Measurements from ENCODE around the gene RAB15.

RAB15 gene

DNA sequence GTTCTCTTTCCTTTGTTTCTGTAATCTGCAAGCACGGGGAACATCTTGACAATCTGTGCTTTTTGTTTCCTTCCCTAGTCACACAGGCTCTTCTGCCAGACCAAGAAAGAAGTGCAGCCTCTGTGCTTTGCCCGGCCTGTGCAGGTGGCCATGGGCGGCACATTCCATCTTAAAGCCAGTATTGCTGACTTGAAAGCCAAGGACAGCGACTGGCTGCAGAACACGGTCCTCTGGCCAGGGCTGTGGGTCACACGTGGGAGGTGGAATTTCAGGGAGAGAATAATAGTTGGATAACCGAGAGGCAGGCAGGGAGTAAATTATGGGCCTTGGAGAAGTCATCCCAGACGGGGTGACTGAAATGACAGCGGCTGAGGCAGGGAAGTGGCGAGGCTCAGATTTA lies 39.4 kb upstream of the RAB15 start:
- H3K4me3 ChIP-seq (ENCODE audit: low read depth, low read length), result no peak overlapping the region
- no peaks in the 10 kb centered on the region for H3K27me3 ChIP-seq
- no peak for DNase-seq
- no peaks in the 10 kb centered on the region for H3K9me3 ChIP-seq
- H3K36me3 ChIP-seq, result peaks cover 4% of the 10 kb centered on the region; the same call in 1 of the 2 replicates
- TF ChIP-seq, protein P1, sequence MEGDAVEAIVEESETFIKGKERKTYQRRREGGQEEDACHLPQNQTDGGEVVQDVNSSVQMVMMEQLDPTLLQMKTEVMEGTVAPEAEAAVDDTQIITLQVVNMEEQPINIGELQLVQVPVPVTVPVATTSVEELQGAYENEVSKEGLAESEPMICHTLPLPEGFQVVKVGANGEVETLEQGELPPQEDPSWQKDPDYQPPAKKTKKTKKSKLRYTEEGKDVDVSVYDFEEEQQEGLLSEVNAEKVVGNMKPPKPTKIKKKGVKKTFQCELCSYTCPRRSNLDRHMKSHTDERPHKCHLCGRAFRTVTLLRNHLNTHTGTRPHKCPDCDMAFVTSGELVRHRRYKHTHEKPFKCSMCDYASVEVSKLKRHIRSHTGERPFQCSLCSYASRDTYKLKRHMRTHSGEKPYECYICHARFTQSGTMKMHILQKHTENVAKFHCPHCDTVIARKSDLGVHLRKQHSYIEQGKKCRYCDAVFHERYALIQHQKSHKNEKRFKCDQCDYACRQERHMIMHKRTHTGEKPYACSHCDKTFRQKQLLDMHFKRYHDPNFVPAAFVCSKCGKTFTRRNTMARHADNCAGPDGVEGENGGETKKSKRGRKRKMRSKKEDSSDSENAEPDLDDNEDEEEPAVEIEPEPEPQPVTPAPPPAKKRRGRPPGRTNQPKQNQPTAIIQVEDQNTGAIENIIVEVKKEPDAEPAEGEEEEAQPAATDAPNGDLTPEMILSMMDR (IDR thresholded peaks at IDR 0.05; ENCODE audit: low read depth, low read length), result no peak
- no peaks in the 10 kb centered on the region for H3K4me1 ChIP-seq

DNA sequence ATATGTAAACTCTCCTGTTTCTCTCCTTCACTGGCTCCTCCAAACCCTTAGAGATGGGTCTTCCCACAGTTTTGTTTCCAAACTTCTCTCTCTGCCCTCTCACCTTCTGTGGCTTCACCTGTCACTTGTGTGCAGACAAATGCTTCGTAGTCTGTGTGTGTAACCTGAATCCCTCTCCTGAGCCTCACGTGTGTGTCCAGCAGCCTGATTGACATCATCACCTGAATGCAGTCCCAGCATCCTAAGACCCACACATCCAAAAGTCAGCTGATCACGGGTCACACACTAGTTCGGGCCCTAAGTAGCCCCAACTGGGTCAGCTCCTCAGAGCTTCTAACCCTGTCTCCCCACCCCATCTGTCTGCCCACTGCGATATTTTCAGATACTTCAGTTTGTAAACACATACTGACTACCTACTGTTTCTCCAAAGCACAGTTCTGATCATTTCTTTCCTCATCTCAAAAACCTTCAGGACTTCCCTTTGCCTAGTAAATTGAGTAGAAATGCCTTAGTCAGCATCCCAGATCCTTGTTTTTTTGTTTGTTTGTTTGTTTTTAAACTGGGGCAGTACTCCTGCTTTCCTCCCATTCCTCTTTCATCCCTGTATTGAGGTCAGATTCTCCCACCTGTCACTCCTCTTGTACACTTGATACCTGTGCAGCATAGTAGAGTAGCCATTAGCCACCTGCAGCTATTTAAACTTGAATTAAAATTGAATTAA lies 38.2 kb upstream of the RAB15 start:
- Histone ChIP-seq H3K4me3 (ENCODE audit: low read depth, low read length) (no peak overlapping the region), H3K36me3 (no peaks in the 10 kb centered on the region; the same call in 1 of the 2 replicates), H3K4me1 (no peaks in the 10 kb centered on the region), H3K27me3 (no peaks in the 10 kb centered on the region), H3K9me3 (no peaks in the 10 kb centered on the region)
- TF ChIP-seq, protein P1 (IDR thresholded peaks at IDR 0.05; ENCODE audit: low read depth, low read length), result no peak
- no peak for DNase-seq

DNA sequence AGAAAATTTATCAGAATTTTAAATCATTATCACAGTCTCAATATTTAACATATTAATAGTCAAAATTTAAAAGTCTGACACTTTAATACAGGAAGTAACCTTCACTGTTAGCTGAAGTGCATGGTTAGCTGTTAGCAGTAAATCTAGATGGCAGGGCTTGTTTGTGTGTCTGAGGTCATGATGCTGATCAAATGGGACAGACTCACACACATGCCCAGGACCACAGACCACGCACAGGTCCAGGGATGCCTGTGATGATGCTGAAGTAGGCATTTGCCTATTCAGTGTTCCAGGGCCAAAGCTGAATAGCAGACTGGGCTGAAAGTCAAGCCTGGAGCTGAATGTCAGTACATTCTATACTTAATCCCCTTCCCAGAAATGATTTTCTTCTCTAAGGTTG lies 35.1 kb upstream of the RAB15 start:
- H3K4me3 ChIP-seq (ENCODE audit: low read depth, low read length), result no peak overlapping the region
- TF ChIP-seq, protein P1 (IDR thresholded peaks at IDR 0.05; ENCODE audit: low read depth, low read length), result no peak
- DNase-seq, result no peak
- no peaks in the 10 kb centered on the region; the same call in 1 of the 2 replicates for H3K36me3 ChIP-seq
- no peaks in the 10 kb centered on the region for H3K9me3 ChIP-seq
- H3K4me1 ChIP-seq, result no peaks in the 10 kb centered on the region
- no peaks in the 10 kb centered on the region for H3K27me3 ChIP-seq

DNA sequence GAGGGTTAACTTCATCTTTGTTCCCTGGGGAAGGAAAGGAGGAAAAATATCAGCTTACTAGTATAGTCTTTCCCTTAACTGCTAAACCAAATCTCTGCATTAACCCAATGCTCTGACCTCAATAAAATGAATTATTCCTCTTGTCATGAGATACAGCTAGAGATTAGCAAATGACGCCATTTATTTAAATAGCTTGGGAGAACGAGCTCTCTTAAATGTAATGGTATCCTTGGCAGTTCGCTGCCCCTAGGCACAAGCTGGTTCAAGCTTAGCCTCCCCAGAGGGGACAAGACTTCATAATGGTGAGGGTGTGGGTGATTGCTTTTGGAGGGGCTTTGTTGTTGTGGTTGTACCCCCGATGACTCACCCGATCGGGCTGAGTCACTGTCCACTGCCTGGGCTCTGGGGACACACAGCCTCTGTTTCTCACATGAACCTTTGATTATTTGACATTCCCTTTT lies 34.2 kb upstream of the RAB15 start:
- TF ChIP-seq, protein P1 (IDR thresholded peaks at IDR 0.05; ENCODE audit: low read depth, low read length), result no peak
- Histone ChIP-seq H3K4me3 (ENCODE audit: low read depth, low read length) (no peak overlapping the region), H3K9me3 (no peaks in the 10 kb centered on the region), H3K4me1 (no peaks in the 10 kb centered on the region), H3K36me3 (no peaks in the 10 kb centered on the region; the same call in 1 of the 2 replicates), H3K27me3 (no peaks in the 10 kb centered on the region)
- no peak for DNase-seq

DNA sequence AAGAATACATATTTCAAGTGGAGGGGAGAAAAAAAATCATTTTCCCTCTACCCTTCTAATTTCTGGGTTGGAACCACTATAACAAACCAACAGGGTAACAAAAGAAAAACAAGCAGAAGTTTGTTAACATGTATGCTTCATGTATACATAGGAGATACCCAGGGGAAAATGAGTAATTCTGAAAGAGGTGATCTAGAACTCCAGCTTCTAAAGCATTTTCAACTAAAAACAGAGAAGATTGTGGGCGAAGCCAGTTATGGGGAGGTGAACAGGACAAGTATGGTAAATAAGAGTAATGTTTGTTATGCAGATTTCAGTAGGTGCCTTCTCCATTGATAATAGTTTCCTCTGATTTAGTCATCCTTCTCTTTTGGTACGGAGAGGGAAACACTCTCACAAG lies 31.3 kb upstream of the RAB15 start:
- TF ChIP-seq, protein P1 (IDR thresholded peaks at IDR 0.05; ENCODE audit: low read depth, low read length), result no peak
- Histone ChIP-seq H3K36me3 (no peaks in the 10 kb centered on the region; the same call in 1 of the 2 replicates), H3K4me3 (ENCODE audit: low read depth, low read length) (no peak overlapping the region), H3K27me3 (no peaks in the 10 kb centered on the region), H3K4me1 (no peaks in the 10 kb centered on the region), H3K9me3 (no peaks in the 10 kb centered on the region)
- no peak for DNase-seq

DNA sequence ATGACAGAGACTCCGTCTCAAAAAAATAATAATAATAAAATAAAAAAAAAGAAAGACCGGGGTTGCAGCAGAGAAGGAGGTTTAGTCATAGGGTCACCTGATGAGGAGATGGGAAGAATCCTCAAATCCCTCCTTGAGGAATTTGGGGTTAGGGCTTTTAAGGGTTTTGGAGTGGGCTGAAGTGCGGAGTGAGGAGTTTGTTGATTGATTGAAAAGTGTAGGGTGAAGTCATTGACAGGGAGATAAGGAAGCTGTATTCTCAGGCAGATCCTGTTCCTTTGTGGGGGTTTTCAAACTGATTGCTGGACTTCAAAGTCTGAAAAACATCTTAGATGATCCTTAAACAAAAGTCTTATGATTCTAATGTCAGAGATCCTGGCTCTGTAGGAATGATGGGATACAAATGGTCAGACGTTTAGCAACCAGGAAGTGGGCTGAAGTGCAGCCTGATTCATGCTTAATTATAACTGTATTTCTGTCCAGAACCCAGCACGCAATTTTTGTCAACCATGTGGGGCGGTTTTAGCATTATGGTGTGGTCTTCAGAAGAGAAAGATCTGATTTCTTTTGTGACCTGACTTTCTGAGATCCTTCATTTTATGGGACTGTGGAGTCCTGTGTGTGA lies 30.6 kb upstream of the RAB15 start:
- TF ChIP-seq, protein P1 (IDR thresholded peaks at IDR 0.05; ENCODE audit: low read depth, low read length), result no peak
- no peak for DNase-seq
- H3K36me3 ChIP-seq, result no peaks in the 10 kb centered on the region; the same call in 1 of the 2 replicates
- no peaks in the 10 kb centered on the region for H3K9me3 ChIP-seq
- H3K27me3 ChIP-seq, result no peaks in the 10 kb centered on the region
- no peaks in the 10 kb centered on the region for H3K4me1 ChIP-seq
- no peak overlapping the region for H3K4me3 ChIP-seq (ENCODE audit: low read depth, low read length)

All from BE2C (cell line).